ENCODE data around the gene TMCO2. TPM values are rescaled to one million over a fixed set of nuclear protein-coding genes. Genes with fewer than 3 reads are reported as not detected.

The TMCO2 gene
- polyA plus RNA-seq, 1 donor (not counting 4 experiments of a cell fraction or from before 2014, with no cell fraction given), result not detected

DNA sequence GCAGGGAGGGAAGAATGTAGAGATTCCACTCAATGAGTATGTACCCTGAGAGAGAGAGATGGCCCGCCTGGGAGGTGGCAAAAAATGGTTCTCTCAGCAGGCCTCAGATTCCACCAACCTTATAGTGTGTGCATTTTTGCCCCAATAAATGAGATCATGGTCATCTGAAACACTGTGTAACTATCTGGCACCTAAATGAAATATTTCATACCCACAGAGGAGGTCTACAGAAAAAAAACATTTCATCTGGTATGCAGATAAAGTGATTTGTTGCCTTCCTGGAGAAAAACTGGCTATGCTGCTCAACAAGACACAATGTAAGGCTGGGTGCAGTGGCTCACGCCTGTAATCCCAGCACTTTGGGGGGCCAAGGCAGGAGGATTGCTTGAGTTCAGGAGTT lies 4.9 kb downstream of the TMCO2 start:
- TF ChIP-seq, protein P1, sequence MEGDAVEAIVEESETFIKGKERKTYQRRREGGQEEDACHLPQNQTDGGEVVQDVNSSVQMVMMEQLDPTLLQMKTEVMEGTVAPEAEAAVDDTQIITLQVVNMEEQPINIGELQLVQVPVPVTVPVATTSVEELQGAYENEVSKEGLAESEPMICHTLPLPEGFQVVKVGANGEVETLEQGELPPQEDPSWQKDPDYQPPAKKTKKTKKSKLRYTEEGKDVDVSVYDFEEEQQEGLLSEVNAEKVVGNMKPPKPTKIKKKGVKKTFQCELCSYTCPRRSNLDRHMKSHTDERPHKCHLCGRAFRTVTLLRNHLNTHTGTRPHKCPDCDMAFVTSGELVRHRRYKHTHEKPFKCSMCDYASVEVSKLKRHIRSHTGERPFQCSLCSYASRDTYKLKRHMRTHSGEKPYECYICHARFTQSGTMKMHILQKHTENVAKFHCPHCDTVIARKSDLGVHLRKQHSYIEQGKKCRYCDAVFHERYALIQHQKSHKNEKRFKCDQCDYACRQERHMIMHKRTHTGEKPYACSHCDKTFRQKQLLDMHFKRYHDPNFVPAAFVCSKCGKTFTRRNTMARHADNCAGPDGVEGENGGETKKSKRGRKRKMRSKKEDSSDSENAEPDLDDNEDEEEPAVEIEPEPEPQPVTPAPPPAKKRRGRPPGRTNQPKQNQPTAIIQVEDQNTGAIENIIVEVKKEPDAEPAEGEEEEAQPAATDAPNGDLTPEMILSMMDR (optimal IDR thresholded peaks at IDR 0.05 in 1 of 3, IDR thresholded peaks at IDR 0.05 in 1 of 3, conservative IDR thresholded peaks at IDR 0.05 in 1 of 3; ENCODE audit: extremely low read depth in 1 of 3, insufficient read depth in 2 of 3, low read length in 3 of 3), result no peak
- TF ChIP-seq EZH2 (IDR thresholded peaks at IDR 0.05; ENCODE audit: low read length), result no peak
- Histone ChIP-seq H3K27ac (ENCODE audit: control insufficient read depth, insufficient read depth, low read length) (no peak overlapping the region), H3K4me1 (ENCODE audit: control insufficient read depth, extremely low read depth, insufficient read depth, low read length) (peaks cover 6% of the 10 kb centered on the region), H3K9me1 (ENCODE audit: control insufficient read depth, extremely low read depth, insufficient read depth, low read length) (no peaks in the 10 kb centered on the region), H3K9ac (ENCODE audit: control insufficient read depth, extremely low read depth, insufficient read depth, low read length) (no peak overlapping the region), H2AFZ (ENCODE audit: control insufficient read depth, low read length) (no peak overlapping the region), H3K27me3 (ENCODE audit: control insufficient read depth, extremely low read depth, insufficient read depth, low read length) (no peaks in the 10 kb centered on the region), H3K4me3 (ENCODE audit: control insufficient read depth in 2 of 3, extremely low read depth in 1 of 3, insufficient read depth in 2 of 3, low read depth in 1 of 3, low read length in 3 of 3) (no peak overlapping the region), H3K9me3 (ENCODE audit: control insufficient read depth, low read depth, low read length) (no peaks in the 10 kb centered on the region), H3K4me2 (ENCODE audit: control insufficient read depth, extremely low read depth, insufficient read depth, low read depth, low read length) (no peak overlapping the region), H3K79me2 (ENCODE audit: control insufficient read depth, insufficient read depth, low read length) (peaks cover 20% of the 10 kb centered on the region), H4K20me1 (ENCODE audit: control insufficient read depth, extremely low read depth, insufficient read depth, low read length) (no peaks in the 10 kb centered on the region), H3K36me3 (ENCODE audit: control insufficient read depth in 2 of 2, extremely low read depth in 1 of 2, insufficient read depth in 2 of 2, low read length in 2 of 2) (no peaks in the 10 kb centered on the region)
- DNase-seq (ENCODE audit: low read depth, low spot score) (no peak), FAIRE-seq (no peak)
- dilution Hi-C loops (cut with MboI; ENCODE audit: extremely low pct_ligation_motif_present, low sequenced_read_pairs), result no loop called here

DNA sequence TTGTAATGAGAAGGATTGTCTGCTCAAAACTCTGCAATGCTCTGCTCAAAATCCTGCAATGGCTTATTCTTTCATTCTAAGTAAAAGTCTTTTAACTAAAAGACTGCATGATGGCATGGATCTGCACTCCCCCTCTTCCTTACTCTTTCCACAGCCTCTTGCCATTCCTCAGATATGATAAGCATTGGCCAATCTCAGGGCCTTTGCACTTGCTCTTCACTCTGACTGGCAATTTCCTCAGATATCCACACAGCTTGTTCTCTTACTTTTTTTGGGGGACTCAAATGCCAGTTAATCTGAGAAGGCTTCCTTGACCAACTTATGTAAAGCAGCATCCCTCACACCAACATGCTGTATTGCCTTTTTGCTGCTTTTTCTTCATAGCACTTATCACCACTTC lies 7.5 kb downstream of the TMCO2 start:
- peaks cover 12% of the 10 kb centered on the region for H3K4me1 ChIP-seq (ENCODE audit: control insufficient read depth, extremely low read depth, insufficient read depth, low read length)
- FAIRE-seq, result no peak
- no peaks in the 10 kb centered on the region for H3K9me3 ChIP-seq (ENCODE audit: control insufficient read depth, low read depth, low read length)
- H3K27ac ChIP-seq (ENCODE audit: control insufficient read depth, insufficient read depth, low read length), result no peak overlapping the region
- no peak overlapping the region for H3K9ac ChIP-seq (ENCODE audit: control insufficient read depth, extremely low read depth, insufficient read depth, low read length)
- TF ChIP-seq, protein P1 (optimal IDR thresholded peaks at IDR 0.05 in 1 of 3, IDR thresholded peaks at IDR 0.05 in 1 of 3, conservative IDR thresholded peaks at IDR 0.05 in 1 of 3; ENCODE audit: extremely low read depth in 1 of 3, insufficient read depth in 2 of 3, low read length in 3 of 3), result no peak
- TF ChIP-seq EZH2 (IDR thresholded peaks at IDR 0.05; ENCODE audit: low read length), result no peak
- H3K79me2 ChIP-seq (ENCODE audit: control insufficient read depth, insufficient read depth, low read length), result peaks cover 38% of the 10 kb centered on the region
- H2AFZ ChIP-seq (ENCODE audit: control insufficient read depth, low read length), result no peak overlapping the region
- no peaks in the 10 kb centered on the region for H3K9me1 ChIP-seq (ENCODE audit: control insufficient read depth, extremely low read depth, insufficient read depth, low read length)
- DNase-seq (ENCODE audit: low read depth, low spot score), result no peak
- no peak overlapping the region for H3K4me2 ChIP-seq (ENCODE audit: control insufficient read depth, extremely low read depth, insufficient read depth, low read depth, low read length)
- H3K36me3 ChIP-seq (ENCODE audit: control insufficient read depth in 2 of 2, extremely low read depth in 1 of 2, insufficient read depth in 2 of 2, low read length in 2 of 2), result peaks cover 2 to 4% of the 10 kb centered on the region in 2 experiments
- no peaks in the 10 kb centered on the region for H3K27me3 ChIP-seq (ENCODE audit: control insufficient read depth, extremely low read depth, insufficient read depth, low read length)
- H3K4me3 ChIP-seq (ENCODE audit: control insufficient read depth in 2 of 3, extremely low read depth in 1 of 3, insufficient read depth in 2 of 3, low read depth in 1 of 3, low read length in 3 of 3), result no peak overlapping the region
- H4K20me1 ChIP-seq (ENCODE audit: control insufficient read depth, extremely low read depth, insufficient read depth, low read length), result no peaks in the 10 kb centered on the region
- dilution Hi-C loops (cut with MboI; ENCODE audit: extremely low pct_ligation_motif_present, low sequenced_read_pairs), result no loop called here
